Testis (tissue), 5 donors: Measurements from ENCODE around the gene GID4. TPM values are rescaled to one million over a fixed set of nuclear protein-coding genes. Genes with fewer than 3 reads are reported as not detected.

Experiments used
- DNase-seq: peaks from one replicate; pipeline ENCODE4 v3.0.0-alpha.2; 2019
- H3K27ac ChIP-seq, 2 donors: fragments of 200-600 bp; sonication (generic); one replicate each; pipeline ENCODE4 v1.5.1; 2019
- H3K27me3 ChIP-seq: fragments of 200-600 bp; sonication (generic); one replicate; pipeline ENCODE4 v1.5.1; 2019
- H3K36me3 ChIP-seq: fragments of 200-600 bp; sonication (generic); one replicate; pipeline ENCODE4 v1.5.1; 2017; ENCODE audit warnings: low read depth; ENCODE audit errors: missing control alignments
- H3K4me1 ChIP-seq: fragments of 200-600 bp; sonication (generic); one replicate; pipeline ENCODE4 v1.5.1; 2019
- H3K4me3 ChIP-seq, 2 donors: fragments of 200-600 bp; sonication (generic); one replicate each; pipeline ENCODE4 v1.5.1; 2017 to 2019
- H3K9me3 ChIP-seq: fragments of 200-600 bp; sonication (generic); one replicate; pipeline ENCODE4 v1.5.1; 2017
- POLR2A ChIP-seq: fragments of 450-650 bp; IDR thresholded peaks from one replicate; pipeline ENCODE4 v1.6.1; 2017; ENCODE audit warnings: antibody characterized with exemption, mild to moderate bottlenecking, moderate library complexity
- WGBS, 2 donors: methylation state at CpG; one replicate each; pipeline ENCODE4 v1.1.5; 2018; 5-methylcytosine and 5-hydroxymethylcytosine counted together
- intact Hi-C: fragments of 100-400 bp; cut with DNase I; formaldehyde crosslinking; loops from one replicate; pipeline ENCODE4 v1.15.1; 2023; ENCODE audit warnings: low total_unique reads
- long read RNA-seq, 2 donors: transcript quantifications; one replicate each; lab custom pipeline, GENCODE V29; 2026
- polyA plus RNA-seq: library from polyadenylated mRNA; stranded (reverse); fragments of 350-450 nt; fragmentation: Illumina TruSeq; extraction: RNeasy Lipid Tissue Mini Kit (QIAGEN cat#74804); gene quantifications from one replicate; pipeline ENCODE4 v1.2.3, GENCODE V29; 2014; ENCODE audit warnings: low read depth, low replicate concordance; ENCODE audit not compliant: insufficient read depth
- total RNA-seq, 2 donors: library from RNA; depleted of rRNA; stranded (reverse); fragments of >200 nt; gene quantifications; one replicate each; pipeline ENCODE4 v1.2.3, GENCODE V29; 2016
- TF ChIP-seq, protein P1 (sequence below), 3 experiments: fragments of 450-650 bp in 2 of 3; fragments of 200-600 bp in 1 of 3; sonication (generic) in 1 of 3; IDR thresholded peaks; one replicate each; pipeline ENCODE4 v1.5.1; 2016 to 2019; ENCODE audit warnings: antibody characterized with exemption in 3 of 3, mild to moderate bottlenecking in 2 of 3, moderate library complexity in 1 of 3

The GID4 gene
- 10 to 100 TPM; 28.6 to 36.1 TPM for total RNA-seq
- 88.3 TPM for polyA plus RNA-seq
- long read RNA-seq, donor 1, full-length matches to known transcripts = 8 of 8 reads
- long read RNA-seq, donor 1, partial matches to known transcripts = 0 of 8 reads
- long read RNA-seq, donor 1, other reads (novel, unspliced or antisense) = 0 of 8 reads
- long read RNA-seq, donor 2, full-length matches to known transcripts = 2 of 2 reads
- long read RNA-seq, donor 2, partial matches to known transcripts = 0 of 2 reads
- long read RNA-seq, donor 2, other reads (novel, unspliced or antisense) = 0 of 2 reads

DNA sequence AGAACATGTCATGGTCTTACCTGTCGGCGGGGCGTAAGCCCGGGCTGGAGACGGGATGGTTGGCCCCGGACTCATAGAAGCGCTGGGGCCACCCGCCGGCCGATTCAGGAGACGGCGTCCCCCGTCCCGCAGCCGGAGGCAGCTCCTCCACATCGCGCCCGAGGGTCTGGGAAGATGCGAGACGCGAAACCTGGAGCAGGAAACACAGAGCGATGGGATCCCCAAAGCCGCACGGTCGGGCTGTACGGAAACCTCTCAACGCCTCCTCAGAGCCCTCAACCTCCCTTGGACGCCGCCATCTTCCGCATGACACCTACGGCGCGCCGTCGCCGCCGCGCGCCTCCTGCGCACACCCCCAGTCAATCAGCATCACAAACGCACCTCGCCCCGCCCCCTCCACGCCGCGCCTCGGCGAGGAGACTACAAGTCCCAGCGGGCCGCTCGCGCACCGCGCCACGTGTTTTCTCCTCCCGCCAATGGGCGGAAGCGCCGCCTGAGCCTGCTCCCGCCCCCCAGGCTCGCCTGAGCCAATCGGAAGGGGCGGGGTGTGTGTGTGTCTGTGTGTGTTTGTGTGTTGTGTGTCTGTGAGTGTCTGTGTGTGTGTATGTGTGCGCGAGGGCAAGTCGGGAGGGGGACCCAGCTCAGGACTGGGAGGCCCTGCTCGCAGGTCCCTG lies at the start of gene GID4, which contains the start of gene ATPAF2:
Gene GID4, plus strand, starts transcription at position 548 of the 674 bp plus-strand sequence. Its CDS starts 57 bp downstream, at position 605.
Gene ATPAF2, minus strand, starts transcription at position 308 of the 674 bp plus-strand sequence. Its CDS starts 155 bp downstream, at position 153.
- peak within 1 kb of the TSS; percentile 75 to 83 for H3K4me3 ChIP-seq
- H3K4me1 ChIP-seq = peaks cover 24% of the 10 kb centered on the region
- DNase-seq = peak; percentile 100
- 0 to 1% methylated on average over 3 to 67 of the region's 67 CpGs for WGBS, 2 donors
- H3K27ac ChIP-seq = peak within 1 kb of the TSS; percentile 82 to 83
- TF ChIP-seq, protein P1, sequence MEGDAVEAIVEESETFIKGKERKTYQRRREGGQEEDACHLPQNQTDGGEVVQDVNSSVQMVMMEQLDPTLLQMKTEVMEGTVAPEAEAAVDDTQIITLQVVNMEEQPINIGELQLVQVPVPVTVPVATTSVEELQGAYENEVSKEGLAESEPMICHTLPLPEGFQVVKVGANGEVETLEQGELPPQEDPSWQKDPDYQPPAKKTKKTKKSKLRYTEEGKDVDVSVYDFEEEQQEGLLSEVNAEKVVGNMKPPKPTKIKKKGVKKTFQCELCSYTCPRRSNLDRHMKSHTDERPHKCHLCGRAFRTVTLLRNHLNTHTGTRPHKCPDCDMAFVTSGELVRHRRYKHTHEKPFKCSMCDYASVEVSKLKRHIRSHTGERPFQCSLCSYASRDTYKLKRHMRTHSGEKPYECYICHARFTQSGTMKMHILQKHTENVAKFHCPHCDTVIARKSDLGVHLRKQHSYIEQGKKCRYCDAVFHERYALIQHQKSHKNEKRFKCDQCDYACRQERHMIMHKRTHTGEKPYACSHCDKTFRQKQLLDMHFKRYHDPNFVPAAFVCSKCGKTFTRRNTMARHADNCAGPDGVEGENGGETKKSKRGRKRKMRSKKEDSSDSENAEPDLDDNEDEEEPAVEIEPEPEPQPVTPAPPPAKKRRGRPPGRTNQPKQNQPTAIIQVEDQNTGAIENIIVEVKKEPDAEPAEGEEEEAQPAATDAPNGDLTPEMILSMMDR (IDR thresholded peaks at IDR 0.05) = peak in 1 of 3 experiments; percentile 15
- TF ChIP-seq POLR2A = no peak
- intact Hi-C loops = loop anchor here (10.0 kb wide), 2 partner anchors 144 to 354 kb away; partner anchors contain the start of gene RAI1
- no peaks in the 10 kb centered on the region for H3K36me3 ChIP-seq
- no peaks in the 10 kb centered on the region for H3K27me3 ChIP-seq
- no peaks in the 10 kb centered on the region for H3K9me3 ChIP-seq

DNA sequence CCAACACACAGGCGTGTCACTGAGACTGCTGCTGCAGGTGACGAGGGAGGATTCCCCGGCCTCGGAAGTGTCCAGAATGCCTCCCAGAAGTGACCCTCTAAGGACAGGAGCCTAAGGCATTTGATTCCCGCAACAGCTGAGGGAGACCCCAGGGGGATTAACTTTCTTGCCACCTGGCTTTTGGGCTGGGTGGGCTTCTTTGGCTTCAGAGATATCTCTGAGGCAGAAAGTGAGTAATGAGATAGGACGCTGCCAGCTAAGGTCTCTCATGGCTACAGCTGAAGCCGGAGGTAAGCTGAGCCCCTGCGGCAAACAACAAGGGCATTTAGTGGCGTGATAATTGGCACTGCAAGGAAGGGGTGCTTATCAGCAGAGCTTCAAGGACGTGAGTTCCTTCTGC lies 49.6 kb upstream of the GID4 start:
- Histone ChIP-seq H3K4me1 (no peaks in the 10 kb centered on the region), H3K27ac (no peak overlapping the region), H3K27me3 (no peaks in the 10 kb centered on the region), H3K9me3 (no peaks in the 10 kb centered on the region), H3K36me3 (no peaks in the 10 kb centered on the region), H3K4me3 (no peak overlapping the region)
- TF ChIP-seq POLR2A = no peak
- TF ChIP-seq, protein P1 (IDR thresholded peaks at IDR 0.05) = no peak
- intact Hi-C loops = no loop called here
- DNase-seq = no peak
- WGBS, 2 donors = 74 to 83% methylated on average over 8 to 10 of the region's 10 CpGs

DNA sequence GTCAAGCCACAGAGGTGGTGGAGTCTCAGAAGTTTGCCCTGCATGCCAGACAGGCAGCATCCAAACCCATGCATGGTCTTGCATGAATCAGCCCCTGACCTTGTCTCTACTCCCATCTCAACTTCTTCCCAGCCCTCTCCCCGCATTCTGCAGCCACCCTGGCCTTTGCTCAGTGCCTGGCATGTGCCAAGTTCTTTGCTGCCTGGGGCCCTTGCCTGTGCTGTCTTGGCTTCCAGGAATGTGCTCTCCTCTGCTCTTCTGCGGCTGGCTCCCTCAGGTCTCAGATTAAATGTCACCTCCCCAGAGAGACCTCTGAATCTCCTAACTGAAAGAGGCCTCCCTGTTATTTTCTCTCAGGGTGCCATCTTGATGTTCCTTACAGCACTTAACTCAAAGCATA lies 48.9 kb upstream of the GID4 start:
- DNase-seq = no peak
- TF ChIP-seq, protein P1 (IDR thresholded peaks at IDR 0.05) = no peak
- TF ChIP-seq POLR2A = no peak

DNA sequence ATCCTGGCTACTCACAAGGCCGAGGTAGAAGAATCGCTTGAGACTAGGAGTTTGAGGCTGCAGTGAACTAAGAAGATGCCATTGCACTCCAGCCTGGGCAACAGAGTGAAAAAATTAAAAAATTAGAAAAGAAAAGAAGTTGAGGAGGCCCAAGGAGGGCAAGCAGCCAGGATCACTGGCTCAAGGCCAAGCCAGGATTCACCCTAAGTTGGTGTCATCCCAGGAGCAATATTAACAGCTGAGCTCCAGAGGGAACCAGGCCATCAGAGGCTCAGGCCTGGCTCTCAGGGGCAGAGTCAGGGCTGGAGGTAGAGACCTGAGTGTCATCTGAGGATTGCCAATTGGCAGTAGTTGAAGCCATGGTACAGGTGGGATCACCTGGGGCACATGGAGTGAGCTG lies 45.8 kb upstream of the GID4 start:
- intact Hi-C loops = no loop called here

More for the DNA sequence above, 48.9 kb upstream of the GID4 start:
- intact Hi-C loops = no loop called here
- Histone ChIP-seq H3K36me3 (no peaks in the 10 kb centered on the region), H3K27me3 (no peaks in the 10 kb centered on the region), H3K27ac (no peak overlapping the region), H3K9me3 (no peaks in the 10 kb centered on the region), H3K4me1 (no peaks in the 10 kb centered on the region), H3K4me3 (no peak overlapping the region)
- 72 to 80% methylated on average over 2 of the region's 2 CpGs for WGBS, 2 donors

More for the DNA sequence above, 45.8 kb upstream of the GID4 start:
- no peak for DNase-seq
- H3K9me3 ChIP-seq = no peaks in the 10 kb centered on the region
- TF ChIP-seq POLR2A = no peak
- TF ChIP-seq, protein P1 (IDR thresholded peaks at IDR 0.05) = no peak
- no peaks in the 10 kb centered on the region for H3K36me3 ChIP-seq
- H3K4me3 ChIP-seq = no peak overlapping the region
- no peaks in the 10 kb centered on the region for H3K27me3 ChIP-seq
- WGBS, 2 donors = 87 to 92% methylated on average over 2 of the region's 2 CpGs
- no peak overlapping the region for H3K27ac ChIP-seq
- H3K4me1 ChIP-seq = no peaks in the 10 kb centered on the region
